Caki2 (cell line): Measurements from ENCODE around the gene EBF4. TPM values are rescaled to one million over a fixed set of nuclear protein-coding genes. Genes with fewer than 3 reads are reported as not detected.
A peak's percentile ranks its signal among the peaks of the same experiment; 100 is the strongest.
"Not testable (repeated sequence)": the region's sequence is repeated elsewhere in the genome, so short reads cannot be mapped to it uniquely, and the experiment has no call there.

Experiments
- DNase-seq: peaks from one replicate; pipeline ENCODE4 v3.0.0-alpha.2; 2015; ENCODE audit warnings: low read depth
- in situ Hi-C: cut with HindIII; loops from 2 replicates; pipeline ENCODE4 v1.10.0; 2016; ENCODE audit warnings: low sequenced_read_pairs, low pct_unique_long_range_greater_than_20kb, mixed read lengths
- total RNA-seq: library from RNA; depleted of rRNA; stranded (reverse); fragments of >200 nt; shearing (Covaris generic); gene quantifications from 2 replicates; pipeline ENCODE4 v1.2.3, GENCODE V29; 2014; ENCODE audit warnings: low replicate concordance

The EBF4 gene
- total RNA-seq, 1 experiment from 2014 or later, result 12.7 TPM

DNA sequence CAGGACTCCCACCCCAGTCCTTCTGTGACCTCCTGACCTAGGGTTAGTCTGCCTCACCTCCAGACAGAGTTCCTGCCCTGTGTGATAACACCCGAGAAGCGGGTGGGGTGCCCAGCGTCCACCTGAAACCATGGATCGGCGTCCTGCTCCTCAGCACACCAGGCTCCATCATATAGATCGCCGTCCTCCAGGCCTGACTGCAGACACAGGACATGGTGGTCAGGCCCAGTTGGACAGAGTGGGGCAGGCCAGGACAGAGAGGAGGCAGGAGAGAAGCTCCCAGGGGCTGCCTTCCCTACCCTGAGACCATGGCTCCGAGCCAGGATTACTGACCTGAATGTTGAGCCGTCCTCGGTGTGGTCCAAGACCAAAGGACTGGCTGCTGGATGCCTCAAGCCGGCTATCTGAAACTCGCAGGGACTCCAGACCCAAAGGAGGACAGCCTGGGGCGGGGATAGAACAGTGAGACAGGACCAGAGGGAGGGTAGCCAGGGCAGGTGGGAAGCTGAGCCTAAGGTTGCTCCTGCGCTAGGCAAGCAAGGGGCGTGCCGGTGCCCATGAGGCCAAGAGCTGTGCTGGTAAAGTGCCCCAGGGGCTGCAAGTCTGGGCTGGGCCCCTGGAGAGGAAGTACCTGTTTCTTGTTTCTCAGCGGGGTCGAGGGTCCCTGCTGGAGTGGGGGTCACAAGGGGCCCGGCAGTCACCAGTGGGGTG lies 105.7 kb downstream of the EBF4 start:
- in situ Hi-C loops, result no loop called here
- no peak for DNase-seq

DNA sequence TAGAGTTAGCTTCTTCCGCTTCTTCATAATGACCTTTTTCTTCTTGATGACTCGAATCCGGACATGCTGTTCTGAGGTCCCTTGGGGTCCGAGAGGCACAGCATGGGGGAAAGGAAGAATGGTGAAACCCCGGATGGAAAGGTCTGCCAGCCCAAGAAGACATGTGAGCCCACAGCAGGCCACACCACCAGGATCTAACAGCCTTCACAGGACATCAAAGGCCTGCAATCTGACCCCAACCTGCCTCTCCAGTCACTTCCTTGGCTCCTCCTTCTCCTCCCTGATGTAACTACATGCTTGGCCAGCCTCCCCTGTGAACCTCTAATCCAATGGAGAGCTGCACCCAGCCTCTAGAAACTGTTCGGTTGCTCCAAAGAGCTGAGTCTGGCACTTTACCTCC lies 106.2 kb downstream of the EBF4 start:
- in situ Hi-C loops, result no loop called here
- DNase-seq, result no peak

- DNase-seq, result no peak
- in situ Hi-C loops, result no loop called here
Measured at GRCh38 chr20:2799271-2799670, 106.7 kb downstream of the EBF4 start.

DNA sequence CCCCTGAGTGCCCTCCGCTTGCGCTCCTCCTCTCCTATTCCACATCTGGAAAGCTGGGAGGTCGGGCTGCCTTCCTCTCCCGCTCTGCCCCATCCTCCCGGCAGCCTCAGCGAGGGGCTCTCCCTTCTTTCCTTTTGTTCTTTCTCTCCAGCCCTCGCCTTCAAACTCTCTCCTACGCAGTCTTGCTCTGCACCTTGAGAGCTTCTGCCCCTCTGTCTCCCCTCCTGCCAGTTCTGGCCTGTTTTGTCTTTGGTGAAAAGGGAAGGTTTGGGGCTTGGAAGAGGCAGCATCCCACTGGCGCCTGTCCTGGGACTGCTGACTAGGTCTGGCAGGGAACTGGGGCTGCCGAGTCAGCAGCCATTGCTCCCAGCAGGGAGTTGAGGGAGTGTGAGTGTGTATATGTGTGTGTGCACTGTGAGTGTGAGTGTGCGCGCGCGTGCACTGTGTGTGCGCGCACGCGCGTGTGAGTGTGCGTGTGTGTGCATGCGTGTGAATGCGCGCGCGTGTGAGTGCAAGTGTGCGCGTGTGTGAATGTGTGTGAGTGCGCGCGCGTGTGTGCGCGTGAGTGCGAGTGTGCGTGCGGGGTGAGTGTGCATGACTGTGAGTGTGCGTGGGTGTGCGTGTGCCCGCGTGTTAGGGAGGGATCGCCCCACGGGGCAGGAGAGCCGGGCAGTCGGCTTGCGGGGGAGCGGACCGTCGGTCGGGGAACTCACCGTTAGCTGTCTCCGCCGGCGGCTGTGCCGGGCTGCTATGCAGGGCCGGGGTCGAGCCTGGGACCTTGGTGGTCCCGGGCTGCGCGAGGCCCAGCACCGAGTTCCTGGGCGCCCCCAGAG lies 107.3 kb downstream of the EBF4 start:
- in situ Hi-C loops, result no loop called here
- no peak for DNase-seq

GRCh38 chr20:2800521-2801285 lies 108.1 kb downstream of the EBF4 start, which contains the start of gene CPXM1:
CPXM1 (minus strand) TSS chr20:2800627; CDS start chr20:2800572, 55 bp downstream.
- in situ Hi-C loops, result no loop called here
- no peak for DNase-seq

DNA sequence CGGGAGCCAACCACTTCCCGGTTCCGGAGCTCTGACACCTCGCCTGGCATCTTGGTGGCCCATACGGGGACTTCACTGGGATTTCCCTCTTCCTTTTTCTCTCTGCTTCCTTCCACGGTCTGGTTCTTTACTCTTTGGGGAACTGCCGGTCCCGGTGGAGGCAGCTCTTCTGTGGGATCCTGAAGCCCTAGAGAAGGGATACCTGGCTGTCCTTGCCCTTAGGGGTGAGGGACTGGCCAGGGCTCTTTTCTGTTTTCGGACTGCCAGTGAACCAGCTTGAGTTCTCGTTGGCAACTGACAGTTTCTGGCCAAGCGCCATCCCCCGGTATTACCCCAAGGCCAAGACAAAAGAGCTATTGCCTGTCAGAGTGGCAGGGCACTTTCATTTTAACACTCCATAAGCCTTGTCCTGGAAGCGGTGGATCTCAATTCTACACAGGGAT lies 108.7 kb downstream of the EBF4 start:
- in situ Hi-C loops, result no loop called here
- DNase-seq, result no peak

DNA sequence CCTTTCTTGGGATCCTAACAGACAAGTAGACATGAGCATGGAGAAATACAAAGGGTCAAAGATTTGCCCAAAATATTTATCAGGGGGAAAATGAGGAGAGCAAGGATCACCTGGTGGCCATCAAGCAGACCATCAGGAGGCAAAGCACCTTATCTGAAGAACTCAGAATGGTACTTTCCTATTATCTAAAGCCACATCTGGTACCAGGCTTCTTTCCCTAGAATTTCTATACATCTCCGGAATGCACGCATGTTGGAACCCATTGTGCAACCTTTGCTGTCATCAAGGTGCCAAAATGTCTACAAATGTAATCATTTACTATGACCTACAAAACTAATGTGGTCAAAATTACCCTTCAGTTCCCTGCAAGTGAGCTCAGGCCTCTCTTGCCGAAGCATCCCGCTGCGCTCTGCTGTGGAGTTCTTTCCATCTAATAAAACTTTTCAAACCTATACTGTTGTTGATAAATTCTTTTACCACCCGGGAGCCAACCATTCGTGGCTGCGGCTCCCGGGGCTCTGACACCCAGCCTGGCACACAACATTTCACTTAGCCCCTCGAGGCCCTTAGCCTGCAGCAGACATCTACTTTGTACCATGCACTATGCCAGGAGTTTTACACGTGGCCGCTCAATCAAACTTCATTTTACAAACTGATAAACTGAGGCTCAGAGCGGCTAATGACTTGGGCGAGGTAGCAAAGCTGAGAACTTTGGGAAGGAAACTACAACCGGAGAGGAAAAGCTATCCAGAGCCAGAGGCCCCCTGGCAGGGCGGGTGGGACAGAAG lies 111.7 kb downstream of the EBF4 start:
- in situ Hi-C loops, result no loop called here
- no peak for DNase-seq

DNA sequence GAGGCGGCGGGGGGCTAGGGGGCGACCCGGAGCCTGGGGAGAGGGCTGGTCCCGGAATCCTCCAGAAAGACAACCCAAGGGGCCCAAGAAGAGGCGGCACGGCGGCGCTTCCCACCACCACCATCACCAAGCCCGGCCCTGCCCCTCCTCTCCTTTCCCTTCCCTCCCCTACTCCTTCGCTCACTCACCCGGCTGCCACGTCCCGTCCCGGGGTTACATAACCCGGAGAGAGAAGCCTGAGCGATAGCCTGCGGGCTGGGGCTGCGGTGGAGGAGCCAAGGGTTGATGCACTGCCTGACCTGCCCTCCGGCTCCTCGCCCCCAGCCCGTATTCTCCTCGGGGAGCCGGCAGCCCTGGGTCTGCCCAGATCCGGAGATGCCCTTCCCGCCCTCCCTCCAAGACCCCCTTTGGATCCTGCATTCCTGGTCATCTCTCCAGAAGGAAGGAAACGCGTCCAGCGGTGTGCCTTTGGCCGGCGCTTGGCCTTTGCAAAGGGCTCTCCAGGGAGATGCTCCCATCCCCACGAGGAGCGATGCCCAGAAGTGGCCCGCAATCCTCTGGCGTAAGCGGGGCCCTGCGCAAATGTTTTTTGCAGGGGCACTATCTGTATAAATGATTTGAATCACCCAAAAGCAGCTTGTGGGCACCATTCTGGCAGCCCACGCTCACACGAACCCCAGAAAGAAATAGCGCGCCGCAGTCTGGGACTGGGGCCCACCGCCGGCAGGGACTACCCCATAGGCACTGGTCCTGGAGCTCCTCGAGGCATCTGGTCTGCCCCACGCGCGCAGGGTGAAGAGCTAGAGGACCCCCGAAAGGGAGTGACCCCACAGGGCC lies 112.5 kb downstream of the EBF4 start:
- in situ Hi-C loops, result no loop called here
- DNase-seq, result no peak

- no peak for DNase-seq
- in situ Hi-C loops, result no loop called here
Measured at GRCh38 chr20:2805689-2806350, 113.2 kb downstream of the EBF4 start.

DNA sequence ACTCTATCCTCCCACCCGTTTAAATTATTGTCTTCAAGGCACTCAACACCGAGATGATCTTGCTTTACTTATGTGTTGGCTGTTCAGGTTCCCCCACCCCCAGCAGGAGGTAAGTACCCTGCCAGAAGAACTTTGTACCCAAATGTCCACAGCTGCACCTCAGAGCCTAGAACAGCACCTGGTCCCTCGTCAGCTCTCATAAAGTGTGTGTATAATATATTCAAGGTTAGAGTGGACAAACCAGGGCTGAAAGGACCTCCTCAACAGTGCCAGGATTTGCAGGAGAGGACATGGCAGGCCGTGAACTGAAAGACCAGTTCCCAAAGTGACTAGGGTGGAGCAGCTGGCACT lies 113.7 kb downstream of the EBF4 start:
- in situ Hi-C loops, result no loop called here
- no peak for DNase-seq

DNA sequence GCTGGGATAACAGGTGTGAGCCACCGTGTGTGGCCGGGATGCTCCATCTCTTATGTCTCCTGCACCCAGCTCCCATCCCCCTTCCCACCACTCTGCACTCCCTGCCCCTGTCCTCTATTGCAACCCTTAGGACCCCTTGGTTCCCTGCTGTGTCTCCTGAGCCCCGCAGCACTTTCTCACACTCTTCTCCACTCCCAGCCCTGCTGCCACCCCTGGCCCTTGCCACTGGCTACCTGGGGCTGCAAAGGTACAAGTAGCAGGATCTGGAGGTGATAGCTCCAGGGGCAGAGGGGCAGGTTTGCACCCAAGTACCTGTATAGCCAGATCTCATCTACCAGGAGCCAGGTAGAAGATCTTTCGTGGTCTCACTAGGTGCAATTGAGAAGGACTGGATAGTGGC lies 114.4 kb downstream of the EBF4 start:
- DNase-seq, result no peak
- in situ Hi-C loops, result no loop called here

DNA sequence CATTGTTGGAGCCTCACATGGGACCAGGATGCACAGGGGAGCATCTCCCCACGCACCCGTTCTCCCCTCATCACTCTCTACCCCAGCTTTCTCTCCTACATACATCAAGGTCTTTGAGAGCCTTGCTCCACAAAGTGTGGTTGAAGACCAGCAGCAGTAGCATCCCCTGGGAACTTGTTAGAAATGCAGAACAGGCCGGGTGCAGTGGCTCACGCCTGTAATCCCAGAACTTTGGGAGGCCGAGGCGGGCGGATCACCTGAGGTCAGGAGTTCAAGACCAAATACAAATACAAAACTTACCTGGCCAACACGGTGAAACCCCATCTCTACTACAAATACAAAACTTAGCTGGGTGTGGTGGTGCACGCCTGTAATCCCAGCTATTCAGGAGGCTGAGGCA lies 115.3 kb downstream of the EBF4 start:
- DNase-seq, in situ Hi-C loops: not testable (repeated sequence)

DNA sequence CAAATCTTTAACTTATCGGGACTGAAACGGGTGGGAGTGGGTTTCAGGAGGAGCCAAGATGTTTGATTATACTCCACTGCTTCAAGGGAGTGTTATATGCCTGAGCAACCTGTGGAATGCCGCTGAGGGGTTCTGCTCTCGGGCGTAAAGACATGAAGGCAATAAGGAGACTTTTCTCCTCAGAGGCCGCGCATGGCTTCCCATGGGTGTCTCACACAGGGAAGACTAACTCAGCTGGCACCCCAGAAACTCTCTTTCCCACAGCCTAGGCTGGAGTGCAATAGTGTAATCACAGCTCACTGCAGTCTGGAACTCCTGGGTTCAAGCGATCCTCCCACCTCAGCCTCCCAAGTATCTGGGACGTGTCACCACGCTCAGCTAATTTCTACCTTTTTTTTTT lies 117.1 kb downstream of the EBF4 start:
- DNase-seq, result peak; percentile 11
- in situ Hi-C loops, result no loop called here
